DOHH2 (cell line): ENCODE data around the gene RPS28.

Experiments used
- H3F3A ChIP-seq: fragments of 200-600 bp; sonication (generic), shearing (Covaris generic); 2 replicates; pipeline ENCODE4 v1.6.0; 2016; ENCODE audit warnings: antibody characterized with exemption, mild to moderate bottlenecking; ENCODE audit not compliant: control insufficient read depth, insufficient read depth
- H3K27ac ChIP-seq: fragments of 200-600 bp; sonication (generic); 2 replicates; pipeline ENCODE4 v1.5.1; 2014; ENCODE audit warnings: low read depth, mild to moderate bottlenecking, low read length, moderate library complexity
- H3K27me3 ChIP-seq: fragments of 200-600 bp; sonication (generic); 2 replicates; pipeline ENCODE4 v1.6.1; 2014; ENCODE audit warnings: mild to moderate bottlenecking, low read length, mixed read lengths; ENCODE audit not compliant: control insufficient read depth
- H3K36me3 ChIP-seq: fragments of 200-600 bp; sonication (generic); 2 replicates; pipeline ENCODE4 v1.6.1; 2014; ENCODE audit warnings: mild to moderate bottlenecking, low read length, moderate library complexity, mixed read lengths; ENCODE audit not compliant: control insufficient read depth
- H3K4me1 ChIP-seq: fragments of 200-600 bp; sonication (generic); 2 replicates; pipeline ENCODE4 v1.6.1; 2014; ENCODE audit warnings: mild to moderate bottlenecking, low read length, mixed read lengths; ENCODE audit not compliant: control insufficient read depth
- H3K4me2 ChIP-seq: fragments of 200-600 bp; sonication (generic); 2 replicates; pipeline ENCODE4 v1.6.0; 2014; ENCODE audit warnings: mild to moderate bottlenecking, low read length, moderate library complexity
- H3K4me3 ChIP-seq: fragments of 200-600 bp; sonication (generic); 2 replicates; pipeline ENCODE4 v1.5.1; 2014; ENCODE audit warnings: mild to moderate bottlenecking, low read length, mixed read lengths
- H3K79me2 ChIP-seq: fragments of 200-600 bp; sonication (generic); 2 replicates; pipeline ENCODE4 v1.6.1; 2014; ENCODE audit warnings: mild to moderate bottlenecking, low read length, mixed read lengths; ENCODE audit not compliant: control insufficient read depth
- H3K9me2 ChIP-seq: fragments of 200-600 bp; sonication (generic); replicated peaks from 2 replicates; pipeline ENCODE4 v1.6.1; 2014; ENCODE audit warnings: mild to moderate bottlenecking, low read length, mixed read lengths; ENCODE audit not compliant: control insufficient read depth
- H3K9me3 ChIP-seq: fragments of 200-600 bp; sonication (generic); 2 replicates; pipeline ENCODE4 v1.6.1; 2014; ENCODE audit warnings: antibody characterized with exemption, low read length, mixed read lengths; ENCODE audit not compliant: control insufficient read depth, insufficient read depth
- H4K20me1 ChIP-seq: fragments of 200-600 bp; sonication (generic); 2 replicates; pipeline ENCODE4 v1.6.0; 2014; ENCODE audit warnings: low read depth, mild to moderate bottlenecking, antibody characterized with exemption, low read length, moderate library complexity; ENCODE audit not compliant: control insufficient read depth, insufficient read depth
- CTCF ChIP-seq: fragments of 200-600 bp; sonication (generic); IDR thresholded peaks from one replicate; pipeline ENCODE4 v1.5.1; 2014; ENCODE audit warnings: antibody characterized with exemption, mild to moderate bottlenecking, low read depth, low read length; ENCODE audit not compliant: poor library complexity, severe bottlenecking
- EZH2phosphoT487 ChIP-seq: fragments of 200-600 bp; sonication (generic); IDR thresholded peaks from 2 replicates; pipeline ENCODE4 v1.6.1; 2017; ENCODE audit warnings: borderline replicate concordance, mild to moderate bottlenecking, antibody characterized with exemption, low read length, moderate library complexity, mixed read lengths

RPS28 gene

GRCh38 chr19:8331263-8331845 lies 10.1 kb downstream of the RPS28 start:
- Histone ChIP-seq H3K4me2 (no peak overlapping the region), H3K36me3 (no peaks in the 10 kb centered on the region)

GRCh38 chr19:8332976-8333766 lies 11.9 kb downstream of the RPS28 start:
- Histone ChIP-seq H3K4me2 (no peak overlapping the region), H3K4me3 (no peak overlapping the region)
- TF ChIP-seq CTCF, result no peak
- TF ChIP-seq EZH2phosphoT487, result no peak

More at GRCh38 chr19:8331263-8331845, 10.1 kb downstream of the RPS28 start:
- no peak overlapping the region for H3K27ac ChIP-seq
- peaks cover 13% of the 10 kb centered on the region for H3K27me3 ChIP-seq
- H3K4me1 ChIP-seq, result no peaks in the 10 kb centered on the region
- no peaks in the 10 kb centered on the region for H3K9me2 ChIP-seq
- TF ChIP-seq EZH2phosphoT487, result no peak
- no peak for TF ChIP-seq CTCF
- no peaks in the 10 kb centered on the region for H3F3A ChIP-seq
- H3K9me3 ChIP-seq, result no peaks in the 10 kb centered on the region
- H4K20me1 ChIP-seq, result no peaks in the 10 kb centered on the region
- H3K4me3 ChIP-seq, result no peak overlapping the region
- H3K79me2 ChIP-seq, result no peaks in the 10 kb centered on the region

GRCh38 chr19:8333767-8334457 lies 12.6 kb downstream of the RPS28 start:
- H3K36me3 ChIP-seq, result no peaks in the 10 kb centered on the region
- H3F3A ChIP-seq, result no peaks in the 10 kb centered on the region
- TF ChIP-seq EZH2phosphoT487 (no peak), CTCF (no peak)
- no peak overlapping the region for H3K4me2 ChIP-seq
- no peak overlapping the region for H3K27ac ChIP-seq
- H3K9me3 ChIP-seq, result no peaks in the 10 kb centered on the region
- H4K20me1 ChIP-seq, result no peaks in the 10 kb centered on the region
- H3K4me3 ChIP-seq, result no peak overlapping the region
- no peaks in the 10 kb centered on the region for H3K4me1 ChIP-seq
- peaks cover 10% of the 10 kb centered on the region for H3K27me3 ChIP-seq
- no peaks in the 10 kb centered on the region for H3K79me2 ChIP-seq
- H3K9me2 ChIP-seq, result no peaks in the 10 kb centered on the region

More at GRCh38 chr19:8332976-8333766, 11.9 kb downstream of the RPS28 start:
- peaks cover 14% of the 10 kb centered on the region for H3K27me3 ChIP-seq
- no peaks in the 10 kb centered on the region for H3K9me2 ChIP-seq
- H3K36me3 ChIP-seq, result no peaks in the 10 kb centered on the region
- no peaks in the 10 kb centered on the region for H3K9me3 ChIP-seq
- H3K4me1 ChIP-seq, result no peaks in the 10 kb centered on the region
- H3F3A ChIP-seq, result no peaks in the 10 kb centered on the region
- H3K27ac ChIP-seq, result no peak overlapping the region
- H3K79me2 ChIP-seq, result no peaks in the 10 kb centered on the region
- H4K20me1 ChIP-seq, result no peaks in the 10 kb centered on the region
